ENCODE results near the gene SNRNP25.

The SNRNP25 gene

DNA sequence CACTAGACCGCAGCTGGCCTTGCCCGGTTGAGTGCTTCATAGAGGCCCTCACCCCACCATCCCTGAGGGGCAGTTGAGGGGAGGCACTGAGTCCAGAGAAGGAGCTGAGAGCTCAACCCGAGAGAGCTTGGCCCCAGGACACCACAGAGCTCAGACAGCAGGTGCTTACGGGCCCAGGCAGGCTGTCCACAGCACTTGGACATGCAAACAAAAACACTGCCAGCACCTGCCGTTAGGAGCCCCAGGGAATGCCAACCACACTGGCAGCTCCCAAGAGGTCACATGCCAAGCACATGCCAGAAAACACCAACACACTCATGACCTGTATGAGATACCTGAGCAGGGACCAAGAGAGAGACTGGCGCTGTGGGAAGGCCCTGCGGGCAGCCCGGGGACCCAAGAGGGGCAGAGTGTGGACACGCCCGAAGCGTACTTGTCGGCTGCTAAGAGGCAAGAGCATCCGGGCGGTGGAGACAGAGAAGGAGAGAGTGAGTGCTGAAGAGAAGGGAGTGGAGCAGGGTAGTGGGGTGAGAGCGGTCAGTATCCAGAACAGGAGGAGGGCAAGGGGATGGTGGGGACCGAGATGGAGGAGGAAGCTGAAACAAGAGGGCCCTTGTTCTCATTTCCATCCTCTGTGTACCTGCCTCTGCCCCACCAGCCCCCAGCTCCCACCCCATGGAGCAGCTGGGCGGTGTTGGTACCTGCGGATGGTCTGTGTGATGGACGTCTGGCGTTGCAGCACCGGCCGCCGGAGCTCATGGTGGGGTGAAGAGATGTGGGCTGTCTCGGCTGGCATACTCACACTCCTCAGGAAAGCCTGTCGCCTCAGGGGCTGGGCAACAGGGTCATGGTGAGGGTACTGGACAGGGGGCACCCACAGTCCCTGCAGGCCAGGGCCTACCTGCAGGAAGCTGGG lies 10.6 kb downstream of the SNRNP25 start:
- DNase-seq (ENCODE audit: low read depth): no peak

DNA sequence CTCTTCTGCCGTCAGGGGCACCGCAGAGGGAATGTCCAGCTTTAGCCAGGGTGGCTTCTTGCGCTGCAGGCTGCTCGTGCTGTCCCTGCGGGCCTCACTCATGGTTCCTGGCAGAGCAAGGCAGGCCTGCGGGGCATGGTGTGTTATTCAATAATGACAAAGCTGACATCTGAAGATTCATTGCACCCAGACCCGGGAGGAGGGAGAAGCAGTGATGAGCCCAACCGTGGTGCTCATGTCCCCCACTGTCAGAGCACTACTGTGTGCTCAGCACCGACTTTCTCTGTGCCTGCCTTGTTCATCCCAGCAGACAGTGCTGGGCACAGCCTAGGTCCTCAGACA lies 11.3 kb downstream of the SNRNP25 start:
- DNase-seq (ENCODE audit: low read depth): no peak

DNA sequence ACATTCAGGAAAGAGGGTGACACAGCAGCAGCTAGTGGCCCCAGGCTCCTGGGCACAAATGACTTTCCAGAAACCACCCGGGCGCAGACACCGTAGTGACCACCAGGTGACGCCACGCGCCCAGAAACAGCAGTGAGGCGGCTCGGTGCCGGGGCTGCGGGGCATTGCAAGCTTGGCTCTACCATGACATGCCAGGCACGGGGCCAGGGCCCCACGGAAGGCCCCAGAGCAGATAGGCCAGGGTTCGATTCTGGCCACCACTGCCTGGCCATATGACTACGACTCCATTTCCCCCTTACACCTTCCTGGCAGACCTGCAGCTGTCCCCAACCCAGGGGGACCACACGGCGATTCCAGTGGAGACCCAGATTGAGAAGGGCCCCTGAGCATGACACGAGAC lies 12.1 kb downstream of the SNRNP25 start:
- DNase-seq (ENCODE audit: low read depth): no peak

DNA sequence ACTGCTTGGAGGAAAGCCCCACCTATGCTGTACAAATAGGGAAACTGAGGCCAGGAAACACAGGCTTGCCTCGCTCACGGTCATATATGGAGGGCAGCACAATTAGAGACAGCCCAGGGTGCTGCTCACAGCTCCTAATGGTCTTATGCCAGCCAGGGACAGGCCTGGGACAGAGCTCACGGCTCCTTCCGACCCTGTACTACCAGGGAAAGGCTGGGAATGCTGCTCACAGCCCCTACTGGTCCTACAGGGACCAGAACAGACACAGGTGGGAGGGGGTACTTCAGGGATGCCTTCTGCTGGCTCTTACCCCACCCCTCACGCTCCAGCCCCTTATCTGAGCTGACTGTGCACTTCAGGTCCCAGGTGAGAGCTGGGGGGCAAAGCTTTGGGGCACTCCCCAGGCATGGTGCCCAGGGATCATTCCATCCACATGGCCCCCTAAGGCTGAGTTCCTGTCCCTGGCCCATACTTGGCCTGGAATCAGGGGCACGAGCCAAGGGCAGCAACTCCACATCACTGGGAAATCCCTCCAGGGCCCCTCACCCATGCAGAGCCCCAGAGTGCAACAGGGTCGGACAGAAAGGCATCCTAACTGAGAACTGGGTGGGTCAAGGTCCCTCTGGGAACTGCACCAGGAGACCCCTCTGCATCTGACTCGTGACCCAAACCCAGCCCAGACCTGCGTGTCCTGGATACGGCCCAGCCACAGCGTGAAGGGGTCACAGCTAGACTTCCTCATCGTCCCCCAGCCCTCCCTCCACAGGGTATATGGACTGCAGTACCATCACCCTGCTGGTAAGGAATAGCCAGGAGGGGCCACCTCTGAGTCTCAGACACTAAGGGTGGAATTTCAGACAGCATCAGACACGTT lies 12.9 kb downstream of the SNRNP25 start:
- no peak for DNase-seq (ENCODE audit: low read depth)

DNA sequence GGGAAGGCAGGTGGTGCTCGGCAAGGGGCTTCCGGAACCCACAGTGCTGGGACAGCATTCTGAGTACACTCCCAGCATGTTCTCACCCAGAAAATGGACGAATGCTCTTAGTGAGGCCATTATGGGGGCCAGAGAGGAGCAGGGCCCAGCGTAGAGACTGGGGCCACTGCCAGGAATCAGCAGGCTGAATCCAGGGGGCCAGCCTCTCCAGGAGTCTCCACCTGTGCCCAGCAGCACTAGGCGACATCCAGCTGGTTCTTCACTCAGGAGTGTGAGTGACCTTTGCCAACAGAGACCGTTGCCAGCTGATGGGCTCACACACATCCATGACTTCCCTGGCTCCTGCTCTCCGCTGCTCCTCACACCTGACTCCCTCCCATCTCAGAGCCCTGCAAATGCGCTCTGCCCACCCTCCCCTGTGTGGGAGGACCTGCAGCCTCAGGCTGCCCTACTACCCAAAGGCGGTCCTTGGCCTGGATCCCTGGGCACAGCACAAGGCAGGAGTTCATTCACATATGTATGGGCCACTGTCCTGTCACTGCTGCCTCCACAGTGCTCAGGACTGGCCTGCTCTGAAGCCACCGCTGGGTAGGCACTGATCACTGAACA lies 13.7 kb downstream of the SNRNP25 start:
- DNase-seq (ENCODE audit: low read depth): no peak

DNA sequence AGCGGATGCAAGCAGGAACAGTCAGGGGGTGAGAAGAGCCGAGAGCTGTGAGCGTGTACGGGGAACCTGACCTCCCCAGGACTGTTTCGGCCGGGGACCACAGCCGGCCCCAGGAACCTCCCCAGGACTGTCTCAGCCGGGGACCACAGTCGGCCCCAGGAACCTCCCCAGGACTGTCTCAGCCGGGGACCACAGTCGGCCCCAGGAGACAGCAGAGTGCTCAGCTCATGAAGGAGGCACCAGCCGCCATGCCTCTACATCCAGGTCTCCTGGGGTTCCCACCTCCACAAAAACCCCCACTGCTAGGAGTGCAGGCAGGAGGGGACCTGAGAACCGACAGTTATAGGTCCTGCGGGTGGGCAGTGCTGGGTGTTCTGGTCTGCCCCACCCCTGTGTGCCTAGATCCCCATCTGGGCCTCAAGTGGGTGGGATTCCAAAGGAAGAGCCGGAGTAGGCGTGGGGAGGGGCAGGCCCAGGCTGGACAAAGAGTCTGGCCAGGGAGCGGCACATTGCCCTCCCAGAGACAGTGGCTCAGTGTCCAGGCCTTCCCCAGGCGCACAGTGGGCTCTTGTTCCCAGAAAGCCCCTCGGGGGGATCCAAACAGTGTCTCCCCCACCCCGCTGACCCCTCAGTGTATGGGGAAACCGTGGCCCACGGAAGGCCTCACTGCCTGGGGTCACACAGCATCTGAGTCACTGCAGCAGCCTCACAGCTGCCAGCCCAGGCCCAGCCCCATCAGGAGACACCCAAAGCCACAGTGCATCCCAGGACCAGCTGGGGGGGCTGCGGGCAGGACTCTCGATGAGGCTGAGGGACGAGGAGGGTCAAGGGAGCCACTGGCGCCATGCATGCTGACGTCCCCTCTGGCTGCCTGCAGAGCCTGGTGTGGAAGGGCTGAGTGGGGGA lies 14.5 kb downstream of the SNRNP25 start:
- DNase-seq (ENCODE audit: low read depth): no peak

DNA sequence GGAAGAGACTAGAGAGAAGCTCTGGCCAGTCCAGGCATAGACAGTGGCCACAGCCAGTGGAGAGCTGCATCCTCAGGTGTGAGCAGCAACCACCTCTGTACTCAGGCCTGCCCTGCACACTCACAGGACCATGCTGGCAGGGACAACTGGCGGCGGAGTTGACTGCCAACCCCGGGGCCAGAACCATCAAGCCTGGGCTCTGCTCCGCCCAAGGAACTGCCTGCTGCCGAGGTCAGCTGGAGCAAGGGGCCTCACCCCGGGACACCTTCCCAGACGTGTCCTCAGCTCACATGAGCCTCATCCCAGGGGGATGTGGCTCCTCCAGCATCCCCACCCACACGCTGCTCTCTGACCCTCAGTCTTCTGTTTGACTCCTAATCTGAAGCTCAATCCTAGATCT lies 15.6 kb downstream of the SNRNP25 start:
- DNase-seq (ENCODE audit: low read depth): no peak

DNA sequence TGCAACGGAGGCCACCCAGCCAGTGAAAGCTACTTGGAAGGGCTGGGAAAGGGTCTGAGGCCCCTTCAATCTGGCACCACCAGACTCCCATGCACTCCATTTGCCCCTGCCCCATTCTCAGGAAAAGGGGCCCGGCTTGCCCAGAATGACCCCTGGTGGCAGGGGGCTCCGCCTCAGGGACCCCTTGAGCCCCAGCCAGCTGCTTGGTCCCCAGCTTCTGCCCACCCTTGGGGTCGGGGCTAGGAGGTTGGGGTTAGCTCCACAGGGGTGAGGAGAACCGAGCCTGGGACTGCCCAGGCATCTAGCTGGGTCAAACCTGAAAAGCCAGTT lies 17.5 kb downstream of the SNRNP25 start:
- no peak for DNase-seq (ENCODE audit: low read depth)

DNA sequence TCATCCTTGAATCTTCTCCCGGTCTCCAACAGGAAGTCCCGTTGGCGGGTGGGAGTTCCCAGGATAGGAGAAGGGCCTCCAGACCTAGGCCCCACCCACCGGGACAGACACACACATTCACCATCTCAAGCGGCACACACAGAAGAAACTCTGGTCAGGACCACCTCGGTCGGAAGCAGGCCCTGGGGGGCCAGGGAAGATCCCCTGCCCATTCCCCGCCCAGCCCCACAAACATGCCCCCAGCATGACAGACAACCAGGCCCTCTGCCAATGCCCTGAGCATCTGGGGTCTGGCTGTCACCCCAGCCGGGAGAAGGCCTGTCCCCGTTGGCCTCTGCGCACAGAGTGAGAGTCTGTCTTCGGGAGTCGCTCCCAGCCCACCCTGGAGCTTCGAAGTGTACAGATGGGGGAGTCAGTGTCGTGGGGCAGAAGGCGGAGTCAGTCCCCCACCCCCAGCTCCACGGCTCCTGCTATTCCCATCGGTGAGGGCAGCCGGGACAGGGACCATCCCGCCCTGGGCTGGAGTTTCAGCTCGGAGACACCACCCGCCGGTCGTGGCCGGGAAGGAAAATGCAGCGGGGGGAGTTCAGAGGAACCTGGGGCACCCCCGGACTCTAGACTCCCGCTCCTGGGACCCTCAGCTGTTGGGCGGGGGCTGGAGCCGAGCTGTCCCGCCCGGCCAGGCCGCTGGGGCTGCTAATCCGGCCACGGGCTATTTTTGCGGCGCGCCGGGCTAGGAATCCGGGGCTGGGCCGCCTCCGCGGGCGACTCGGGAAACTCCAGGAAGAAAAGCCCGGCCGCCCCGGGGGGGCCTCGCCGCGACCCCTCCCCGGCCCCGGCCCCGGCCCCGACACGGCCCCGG lies 18.1 kb downstream of the SNRNP25 start:
- DNase-seq (ENCODE audit: low read depth): no peak

DNA sequence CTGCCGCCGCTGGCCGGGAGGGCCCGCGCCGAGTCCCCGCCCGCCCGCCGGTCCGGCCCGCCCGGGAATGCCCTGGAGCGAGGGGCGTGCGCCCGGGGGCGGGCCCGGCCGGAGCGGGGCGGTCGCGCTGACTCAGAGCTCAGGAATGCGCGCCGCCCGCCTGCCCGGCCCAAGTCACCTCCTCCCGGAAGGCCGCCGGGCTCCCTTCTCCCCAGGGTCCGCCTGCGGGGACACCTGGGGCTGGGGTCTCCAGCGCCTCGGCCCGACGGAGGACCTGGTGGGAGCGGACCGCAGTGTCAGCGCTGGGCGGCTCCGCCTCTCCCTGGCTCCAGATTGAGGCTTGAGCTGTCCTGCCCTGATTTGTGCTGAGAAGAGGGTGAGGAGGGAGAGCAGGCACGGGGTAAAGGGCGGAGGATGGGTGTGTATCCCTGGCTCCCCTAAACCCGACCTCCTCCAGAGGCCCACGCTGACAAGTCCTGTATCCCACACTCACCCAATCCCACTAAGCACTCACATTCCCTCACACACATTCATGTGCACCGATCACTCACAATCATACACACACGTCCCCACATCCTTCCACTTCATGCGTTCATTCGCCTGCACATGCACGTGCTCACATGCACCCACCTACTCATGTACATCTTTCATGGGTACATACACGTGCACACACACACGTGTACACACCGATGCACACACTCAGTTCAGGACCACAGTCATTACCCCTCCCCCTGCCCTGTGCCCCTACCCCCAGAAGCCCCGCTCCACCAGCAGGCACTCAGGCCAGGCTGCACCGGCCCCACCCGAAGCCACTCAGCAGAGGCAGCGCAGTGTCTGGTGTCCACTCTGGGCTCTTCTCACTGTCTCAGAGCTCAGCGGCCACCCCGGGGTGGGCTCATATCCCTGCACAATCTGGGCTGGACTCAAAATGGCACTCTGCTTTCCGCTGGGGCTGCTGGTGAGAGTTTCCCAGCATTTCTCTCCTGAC lies 19.2 kb downstream of the SNRNP25 start, which contains the start of gene RHBDF1:
RHBDF1 (minus strand) TSS at position 71 of the 988 bp plus-strand sequence. CDS start 7,616 bp downstream, outside the sequence.
- DNase-seq (ENCODE audit: low read depth): no peak

DNA sequence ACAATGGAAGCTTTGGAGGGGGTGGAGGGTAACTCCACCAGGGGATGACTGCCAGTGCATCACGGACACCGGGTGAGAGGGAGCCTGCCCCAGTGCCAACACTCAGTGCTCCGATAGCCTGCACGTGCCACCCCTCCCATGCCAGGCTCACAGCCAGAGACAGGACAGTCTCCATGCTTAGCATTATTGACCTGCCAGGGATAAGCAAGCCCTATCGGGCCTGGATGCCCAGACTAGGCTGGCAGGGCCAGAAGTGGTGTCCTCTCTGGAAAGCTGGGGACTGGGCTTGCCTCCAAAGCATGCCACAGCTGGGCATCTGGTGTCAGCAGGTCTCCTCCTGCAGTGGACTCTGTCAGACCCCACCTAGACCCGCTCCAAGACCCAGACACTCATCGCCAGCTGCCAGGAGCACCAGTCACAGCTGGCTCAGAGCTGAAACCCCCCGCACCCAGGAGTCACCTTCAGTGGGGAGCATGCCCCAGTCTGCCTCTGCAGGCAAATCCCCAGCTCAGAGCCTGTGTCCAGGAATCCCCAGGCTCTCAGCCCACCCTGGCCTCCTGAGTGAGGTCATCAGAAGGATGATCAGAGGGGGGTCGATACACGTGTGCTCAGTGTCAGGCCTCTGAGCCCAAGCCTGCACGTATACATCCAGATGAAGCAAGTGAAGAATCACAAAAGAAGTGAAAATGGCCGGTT lies 20.6 kb downstream of the SNRNP25 start:
- no peak for DNase-seq (ENCODE audit: low read depth)

DNA sequence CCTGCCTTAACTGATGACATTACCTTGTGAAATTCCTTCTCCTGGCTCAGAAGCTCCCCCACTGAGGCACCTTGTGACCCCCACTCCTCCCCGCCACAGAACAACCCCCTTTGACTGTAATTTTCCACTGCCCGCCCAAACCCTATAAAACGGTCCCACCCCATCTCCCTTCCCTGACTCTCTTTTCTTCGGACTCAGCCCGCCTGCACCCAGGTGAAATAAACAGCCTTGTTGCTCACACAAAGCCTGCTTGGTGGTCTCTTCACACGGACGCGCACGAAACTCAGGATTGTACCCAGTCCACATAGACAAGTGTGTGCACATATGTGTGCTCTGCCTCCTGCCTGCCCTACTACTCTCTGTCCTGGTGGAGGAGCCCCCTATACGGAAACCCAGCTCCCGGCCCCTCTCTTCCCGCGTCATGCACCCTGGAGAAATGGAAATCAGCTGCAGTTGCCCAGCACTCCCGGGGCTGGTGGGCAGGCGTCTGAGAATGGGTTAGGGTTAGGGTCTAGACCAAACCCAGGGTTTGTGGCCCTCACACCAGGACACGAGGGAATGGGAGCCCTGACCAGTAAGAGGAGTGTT lies 21.2 kb downstream of the SNRNP25 start:
- DNase-seq (ENCODE audit: low read depth): no peak

DNA sequence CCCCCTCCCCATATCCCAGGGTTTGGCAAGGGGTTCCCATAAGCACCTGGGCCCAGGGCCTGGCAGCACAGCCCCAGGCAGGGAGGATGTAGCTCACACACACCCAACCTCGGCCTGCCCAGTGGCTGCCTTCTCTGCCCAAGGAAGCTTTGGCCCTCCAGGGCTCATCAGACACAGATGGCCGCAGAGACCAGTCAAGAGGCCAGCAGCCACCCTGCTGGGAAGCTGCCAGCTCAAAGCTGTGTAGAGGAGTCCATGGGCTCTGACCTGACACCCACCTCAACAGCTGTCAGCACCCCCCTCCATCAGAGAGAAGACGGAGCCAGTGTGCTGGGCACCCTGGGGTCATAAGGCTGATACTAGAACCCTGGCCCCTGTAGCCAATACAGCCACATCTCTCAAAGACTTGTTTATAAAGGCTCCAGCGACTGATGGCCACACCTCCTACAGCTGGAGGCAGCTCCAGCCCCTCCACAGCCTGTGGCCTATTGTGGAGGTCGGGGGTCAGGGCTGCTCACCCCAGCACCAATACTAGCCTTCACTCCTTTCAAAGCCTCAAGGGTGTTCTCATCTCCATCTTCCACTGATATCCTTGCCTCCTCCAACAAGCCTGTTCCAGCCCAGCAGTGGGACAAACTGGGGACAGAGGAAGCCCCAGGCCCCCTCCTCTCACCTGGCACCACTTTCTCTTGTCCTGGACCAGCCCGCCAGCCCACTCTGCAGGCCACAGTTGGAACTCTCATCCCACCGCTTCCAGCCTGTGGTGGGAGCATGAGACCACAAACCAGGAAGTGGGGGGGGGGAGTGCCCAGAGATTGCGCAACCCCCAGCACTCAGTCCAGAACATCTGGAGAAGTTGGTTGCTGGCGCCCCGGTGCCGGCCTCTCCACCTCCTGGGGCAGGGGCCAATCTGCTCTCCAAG lies 22.2 kb downstream of the SNRNP25 start:
- no peak for DNase-seq (ENCODE audit: low read depth)

DNA sequence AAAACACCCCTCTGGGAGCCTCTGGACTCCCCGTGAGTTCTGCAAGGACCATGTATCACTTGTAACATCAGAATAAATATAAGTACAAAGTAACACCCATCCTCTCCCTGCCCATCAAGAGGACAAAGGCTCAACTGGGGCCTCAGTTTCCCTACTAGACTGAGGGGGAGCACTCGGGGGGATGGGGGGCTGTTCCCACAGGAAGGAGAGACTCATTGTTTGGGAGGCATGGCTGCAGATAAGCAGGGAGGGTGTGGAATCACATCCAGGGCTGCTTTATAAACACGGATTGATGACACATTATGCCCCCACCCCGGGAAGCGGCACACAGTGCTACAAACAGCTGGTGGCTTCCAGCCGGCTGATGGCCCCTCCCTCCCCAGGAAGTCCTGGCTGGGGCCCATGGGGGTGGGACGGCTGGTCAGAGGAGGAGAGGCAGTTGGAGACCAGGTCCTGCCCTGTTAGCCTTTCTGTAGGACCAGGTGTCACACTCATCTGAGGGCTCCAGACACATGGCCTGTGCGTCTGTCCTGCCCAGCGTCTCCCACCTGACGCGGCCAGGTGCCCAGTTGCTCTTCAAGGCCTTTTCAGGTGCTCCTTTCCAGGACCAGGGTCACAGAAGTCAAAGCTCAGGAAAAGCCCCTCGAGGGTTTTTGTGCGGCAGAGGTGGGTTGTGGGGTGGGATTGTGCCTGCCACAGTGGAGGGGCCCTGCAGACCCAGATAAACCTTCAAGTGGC lies 23.1 kb downstream of the SNRNP25 start:
- DNase-seq (ENCODE audit: low read depth): no peak

DNA sequence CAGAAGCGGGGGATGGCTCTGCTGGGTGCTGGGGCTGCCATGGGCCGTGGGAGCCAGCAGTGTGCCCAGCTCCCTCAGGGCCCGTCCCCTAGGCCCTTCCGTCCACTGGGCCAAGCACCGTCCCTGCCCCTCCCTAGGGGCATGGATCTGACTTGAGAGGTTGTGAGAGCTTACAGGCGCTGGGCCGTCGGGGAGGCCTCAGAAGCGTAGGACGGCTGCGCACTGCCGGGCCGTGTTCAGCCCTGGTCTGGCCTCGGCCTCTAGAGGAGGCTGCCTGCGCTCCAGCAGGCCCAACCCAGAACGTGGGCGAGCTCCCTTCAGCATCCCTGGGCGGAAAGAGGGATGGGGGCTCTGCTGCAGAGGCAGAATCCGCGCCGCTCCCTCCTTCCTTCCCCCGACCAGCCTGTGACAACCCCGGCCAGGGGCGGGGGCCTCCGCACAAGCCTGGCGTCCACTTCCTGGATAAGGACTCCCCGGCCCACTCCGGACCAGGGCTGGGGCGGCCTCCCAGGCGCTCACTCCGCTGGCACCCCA lies 23.7 kb downstream of the SNRNP25 start:
- DNase-seq (ENCODE audit: low read depth): no peak

DNA sequence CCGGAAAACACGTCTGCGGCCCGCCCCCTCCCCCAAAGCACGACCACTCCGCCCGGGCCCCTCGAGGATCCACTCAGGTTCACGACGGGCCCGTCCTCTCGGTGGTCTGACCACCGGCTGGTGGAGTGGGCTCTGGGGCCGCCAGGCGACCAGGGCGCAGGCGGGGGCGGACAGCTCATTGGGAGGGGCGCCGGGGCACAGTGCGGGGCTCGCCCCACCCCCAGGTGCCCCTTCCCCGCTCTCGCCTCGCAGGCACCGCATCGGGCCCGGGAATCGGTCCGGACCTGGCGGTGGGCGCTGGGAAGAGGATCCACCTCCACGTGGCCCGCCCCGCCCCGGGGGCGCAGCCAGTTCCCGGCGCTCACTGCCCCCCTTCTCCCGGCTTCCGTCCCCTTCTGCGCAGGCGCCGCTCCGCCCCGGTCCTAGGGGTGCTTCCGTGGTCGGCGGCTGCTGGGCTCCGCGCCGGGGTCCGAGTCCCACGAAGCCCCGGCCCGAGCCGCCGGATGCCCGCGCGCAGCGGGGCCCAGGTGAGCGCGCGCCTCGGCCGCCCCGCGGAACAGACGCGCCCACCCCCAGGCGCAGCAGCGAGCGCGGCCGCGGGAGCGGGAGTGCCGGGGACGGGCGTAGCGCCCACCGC lies 24.3 kb downstream of the SNRNP25 start, which contains the start of gene MPG:
MPG (plus strand) TSS at position 419 of the 637 bp plus-strand sequence; CDS start at position 504, 85 bp downstream.
- no peak for DNase-seq (ENCODE audit: low read depth)
